GM18507 (cell line): ENCODE results near the gene LMTK3.
"Not testable (repeated sequence)": the region's sequence is repeated elsewhere in the genome, so short reads cannot be mapped to it uniquely, and the experiment has no call there.

Experiments used
- DNase-seq: peaks from one replicate; pipeline ENCODE4 v3.0.0; 2011; ENCODE audit warnings: low read depth; ENCODE audit not compliant: insufficient read length; ENCODE audit errors: extremely low spot score
- FAIRE-seq: peaks from 2 replicates; lab custom pipeline; 2011; peaks lifted over from hg19 to GRCh38; lab: Jason Lieb, UNC

The LMTK3 gene

DNA sequence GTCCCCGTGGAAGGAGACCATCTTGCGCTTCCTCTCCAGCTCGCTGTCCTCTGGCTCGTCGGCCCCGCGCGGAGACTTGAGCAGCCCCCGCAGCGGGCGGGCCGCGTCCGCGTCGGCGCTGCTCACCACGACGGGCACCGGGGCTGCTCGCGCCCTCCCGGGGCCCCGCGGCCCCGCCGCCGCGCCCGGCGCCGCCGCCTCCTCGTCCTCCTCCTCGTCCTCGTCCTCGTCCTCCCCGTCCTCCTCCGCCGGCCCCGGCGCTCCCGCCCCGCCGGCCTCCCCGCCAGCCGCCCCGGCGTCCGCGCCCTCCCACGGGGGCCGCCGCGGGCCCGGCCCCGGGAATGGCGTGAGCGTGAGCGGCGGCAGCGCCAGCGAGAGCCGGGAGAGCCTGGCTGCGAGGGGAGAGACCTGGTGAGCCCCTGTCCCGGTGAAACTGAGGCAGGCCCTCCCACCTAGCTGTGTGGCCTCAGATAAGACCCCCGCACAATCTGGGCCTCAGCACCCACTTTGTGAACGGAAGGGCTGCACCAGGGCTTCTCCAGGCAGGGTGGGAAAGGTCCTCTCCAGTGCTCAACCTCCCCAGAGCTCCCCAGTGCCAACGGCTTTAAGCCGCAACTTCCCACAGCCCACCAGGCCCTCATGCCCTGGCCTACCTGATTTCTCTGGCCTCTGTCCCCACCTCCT lies 17.8 kb downstream of the LMTK3 start:
- DNase-seq = no peak
- no peak for FAIRE-seq

DNA sequence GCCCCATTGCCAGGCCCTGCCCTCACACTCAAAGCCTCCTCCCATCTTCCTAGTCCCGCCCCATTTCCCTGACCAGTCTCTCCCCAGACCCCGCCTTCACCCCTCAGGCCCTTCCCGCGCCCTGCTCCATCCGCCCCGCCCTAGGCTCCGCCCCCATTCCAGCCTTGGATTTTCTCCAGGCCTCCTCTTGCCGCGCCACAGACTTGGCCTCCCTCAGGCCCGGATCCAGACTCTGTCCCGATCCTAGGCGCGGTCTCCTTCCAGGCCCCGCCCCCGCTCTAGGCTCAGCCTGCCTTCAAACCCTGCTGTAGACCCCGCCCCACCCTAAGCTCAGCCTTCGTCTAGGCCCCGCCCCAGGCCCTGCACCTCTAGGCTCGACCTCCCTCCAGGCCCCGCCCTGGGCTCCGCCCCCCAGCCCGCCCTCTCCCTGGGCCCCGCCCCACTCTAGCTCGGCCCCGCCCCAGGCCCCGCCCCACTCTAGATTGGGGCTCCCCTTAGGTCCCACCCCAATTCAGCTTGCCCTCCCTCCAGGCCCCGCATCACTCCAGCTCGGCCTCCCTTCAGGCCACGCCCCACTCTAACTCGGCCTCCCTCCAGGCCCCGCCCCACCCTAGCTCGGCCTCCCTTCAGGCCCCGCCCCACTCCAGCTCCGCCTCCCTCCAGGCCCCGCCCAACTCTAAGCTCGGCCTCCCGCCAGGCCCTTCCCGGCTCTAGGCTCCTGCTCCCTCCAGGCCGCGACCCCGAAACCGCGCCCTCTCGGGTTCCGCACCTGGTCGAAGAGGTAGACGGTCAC lies 18.5 kb downstream of the LMTK3 start:
- DNase-seq = peak; percentile 77

DNA sequence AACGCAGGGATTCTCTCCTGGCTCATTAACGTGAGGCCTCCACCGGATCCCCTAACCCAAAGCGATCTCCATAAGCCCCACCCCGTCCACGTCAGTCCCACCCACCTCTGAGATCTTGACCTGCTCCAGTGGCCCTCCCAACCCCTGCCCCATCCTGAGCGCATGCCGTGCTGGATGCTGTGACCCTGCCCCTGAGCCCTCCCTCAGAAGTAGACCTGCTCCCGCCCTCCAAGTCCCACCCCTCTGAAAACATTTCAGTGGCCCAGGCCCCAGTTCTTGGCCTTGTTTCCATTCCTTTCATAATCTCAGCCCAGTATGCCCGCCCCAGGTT lies 19.9 kb downstream of the LMTK3 start:
- FAIRE-seq (no peak), DNase-seq (no peak)

More for the DNA sequence above, 18.5 kb downstream of the LMTK3 start:
- peak; percentile 90 for FAIRE-seq

DNA sequence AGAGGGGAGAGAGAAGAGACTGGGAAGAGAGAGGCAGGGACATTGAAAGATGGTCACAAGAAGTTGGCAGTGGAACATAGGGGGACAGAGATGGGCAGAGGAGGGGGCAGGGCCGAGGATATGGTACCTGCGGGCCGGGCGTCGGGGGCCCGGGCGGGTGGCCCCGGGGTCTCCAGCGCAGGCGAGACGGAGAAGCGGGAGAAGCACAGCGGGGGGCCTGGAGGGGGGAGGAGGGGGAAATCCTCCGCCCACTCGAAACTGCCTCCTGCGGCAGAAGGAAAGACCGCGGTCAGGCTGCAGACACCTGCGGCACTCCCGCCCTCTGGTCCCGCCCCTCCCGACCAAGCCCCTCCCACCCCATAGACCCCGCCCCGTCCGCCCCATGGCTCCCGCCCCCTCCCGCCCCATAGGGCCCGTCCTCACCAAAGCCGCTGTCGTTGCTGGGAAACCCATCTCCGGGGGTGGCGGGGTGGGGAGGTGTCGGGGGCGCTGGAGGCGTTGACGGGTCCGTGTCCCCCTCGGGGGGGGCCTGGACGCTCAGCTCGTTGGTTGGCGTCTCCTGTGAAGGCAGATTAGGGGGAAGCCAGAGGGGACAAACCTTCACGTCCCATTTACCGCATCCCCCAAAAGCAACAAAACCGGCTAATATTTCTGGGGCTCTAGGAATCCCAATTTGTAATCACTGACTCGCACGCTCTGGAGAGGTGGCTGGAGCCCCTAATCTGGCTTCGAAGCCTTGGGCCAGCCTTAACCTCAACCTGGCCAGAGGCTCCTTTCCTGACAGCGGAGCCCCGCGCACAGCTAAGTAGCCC lies 20.4 kb downstream of the LMTK3 start:
- FAIRE-seq = no peak

DNA sequence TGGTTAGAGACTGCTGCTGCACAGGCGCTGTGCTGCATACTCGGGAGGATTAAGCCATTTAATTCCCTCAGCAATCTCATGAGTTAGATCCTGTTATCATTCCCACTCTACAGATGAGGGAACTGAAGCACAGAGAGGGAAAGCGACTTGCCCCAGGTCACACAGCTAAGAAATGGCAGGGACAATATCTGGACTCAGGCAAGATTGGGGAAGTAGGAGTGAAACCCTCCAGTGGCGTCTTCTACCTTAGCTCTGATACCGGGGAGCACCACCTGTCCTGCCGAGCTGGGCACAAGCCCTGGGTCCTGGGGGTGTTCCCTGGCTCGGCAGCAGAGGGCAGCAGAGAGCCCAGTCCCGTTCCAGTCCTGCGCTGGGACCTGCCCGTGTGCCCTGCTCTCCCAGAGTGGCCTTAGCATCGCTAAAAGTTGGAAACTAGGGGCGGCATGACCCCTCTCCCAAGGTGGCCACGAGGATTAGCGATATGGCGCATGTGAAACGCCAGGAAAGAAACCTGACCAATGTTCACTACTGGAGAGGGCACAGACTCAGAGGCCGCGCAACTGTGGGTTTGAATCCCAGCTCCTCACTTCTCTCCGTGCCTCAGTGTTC lies 21.9 kb downstream of the LMTK3 start:
- peak; percentile 73 for DNase-seq
- peak; percentile 93 for FAIRE-seq

More for the DNA sequence above, 20.4 kb downstream of the LMTK3 start:
- DNase-seq = peak; percentile 84

DNA sequence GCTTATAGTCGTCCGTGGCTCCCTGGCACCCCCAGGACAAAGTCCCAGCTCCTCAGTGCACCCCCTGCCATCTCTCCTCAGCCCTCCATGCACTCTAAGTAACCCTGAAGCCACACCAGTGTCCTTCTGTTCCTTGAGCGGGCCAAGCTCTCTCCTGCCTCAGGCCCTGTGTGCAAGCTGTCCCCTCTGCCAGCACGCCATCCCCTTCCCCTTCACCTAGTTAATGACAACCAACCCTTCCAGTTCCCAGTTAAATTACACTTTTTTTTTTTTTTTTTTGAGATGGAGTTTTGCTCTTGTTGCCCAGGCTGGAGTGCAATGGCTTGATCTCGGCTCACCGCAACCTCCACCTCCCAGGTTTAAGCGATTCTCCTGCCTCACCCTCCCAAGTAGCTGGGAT lies 23.2 kb downstream of the LMTK3 start:
- FAIRE-seq = not testable (repeated sequence)

GRCh38 chr19:48487948-48488347 lies 23.7 kb downstream of the LMTK3 start:
- DNase-seq = no peak
- no peak for FAIRE-seq

More for the DNA sequence above, 23.2 kb downstream of the LMTK3 start:
- DNase-seq = not testable (repeated sequence)

GRCh38 chr19:48487544-48487943 lies 24.1 kb downstream of the LMTK3 start:
- no peak for FAIRE-seq
- no peak for DNase-seq

DNA sequence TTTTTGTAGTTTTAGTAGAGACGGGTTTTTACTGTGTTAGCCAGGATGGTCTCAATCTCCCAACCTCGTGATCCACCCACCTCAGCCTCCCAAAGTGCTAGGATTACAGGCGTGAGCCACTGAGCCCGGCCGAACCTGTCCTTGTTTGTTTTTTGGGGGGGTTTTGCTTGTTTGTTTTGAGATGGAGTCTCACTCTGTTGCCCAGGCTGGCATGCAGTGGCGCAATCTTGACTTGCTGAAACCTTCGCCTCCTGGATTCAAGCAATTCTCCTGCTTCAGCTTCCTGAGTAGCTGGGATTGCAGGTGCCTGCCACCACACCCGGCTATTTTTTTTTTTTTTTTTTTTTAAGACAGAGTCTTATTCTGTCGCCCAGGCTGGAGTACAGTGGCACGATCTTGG lies 24.9 kb downstream of the LMTK3 start:
- DNase-seq, FAIRE-seq: not testable (repeated sequence)

GRCh38 chr19:48484931-48485612 lies 26.6 kb downstream of the LMTK3 start:
- no peak for FAIRE-seq
- DNase-seq = no peak

DNA sequence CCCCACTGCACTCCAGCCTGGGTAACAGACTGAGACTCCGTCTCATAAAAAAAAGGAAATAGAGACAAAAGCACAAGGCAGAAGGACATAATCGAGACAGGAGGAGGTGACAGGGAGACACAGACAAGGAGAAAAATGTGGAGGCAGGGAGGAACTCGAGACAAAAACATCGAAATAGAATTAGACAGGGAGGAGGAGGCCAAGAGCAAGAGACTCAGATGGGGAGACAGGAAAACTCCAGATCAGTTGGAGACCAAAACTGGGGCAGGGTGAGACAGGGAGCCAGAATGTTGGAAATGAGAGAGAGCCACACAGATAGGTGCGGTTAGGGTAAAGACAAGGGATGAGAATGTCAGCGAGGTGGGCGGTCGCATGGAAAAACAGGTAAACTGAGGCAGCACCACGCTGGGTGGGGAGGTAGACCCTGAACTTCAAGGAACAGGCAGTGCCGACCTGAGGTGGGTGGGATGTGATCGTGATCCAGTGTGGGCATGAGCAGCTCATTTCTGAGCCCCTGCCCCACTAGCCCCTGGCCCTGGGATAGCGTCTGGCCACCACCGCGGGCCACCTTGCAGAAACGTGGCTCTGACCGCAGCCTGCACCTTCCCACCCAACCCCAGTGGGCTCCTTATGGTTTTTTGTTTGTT lies 27.3 kb downstream of the LMTK3 start:
- FAIRE-seq (no peak), DNase-seq (no peak)

- DNase-seq (no peak), FAIRE-seq (no peak)
These were observed 28.3 kb downstream of the LMTK3 start for GRCh38 chr19:48483301-48483700.

DNA sequence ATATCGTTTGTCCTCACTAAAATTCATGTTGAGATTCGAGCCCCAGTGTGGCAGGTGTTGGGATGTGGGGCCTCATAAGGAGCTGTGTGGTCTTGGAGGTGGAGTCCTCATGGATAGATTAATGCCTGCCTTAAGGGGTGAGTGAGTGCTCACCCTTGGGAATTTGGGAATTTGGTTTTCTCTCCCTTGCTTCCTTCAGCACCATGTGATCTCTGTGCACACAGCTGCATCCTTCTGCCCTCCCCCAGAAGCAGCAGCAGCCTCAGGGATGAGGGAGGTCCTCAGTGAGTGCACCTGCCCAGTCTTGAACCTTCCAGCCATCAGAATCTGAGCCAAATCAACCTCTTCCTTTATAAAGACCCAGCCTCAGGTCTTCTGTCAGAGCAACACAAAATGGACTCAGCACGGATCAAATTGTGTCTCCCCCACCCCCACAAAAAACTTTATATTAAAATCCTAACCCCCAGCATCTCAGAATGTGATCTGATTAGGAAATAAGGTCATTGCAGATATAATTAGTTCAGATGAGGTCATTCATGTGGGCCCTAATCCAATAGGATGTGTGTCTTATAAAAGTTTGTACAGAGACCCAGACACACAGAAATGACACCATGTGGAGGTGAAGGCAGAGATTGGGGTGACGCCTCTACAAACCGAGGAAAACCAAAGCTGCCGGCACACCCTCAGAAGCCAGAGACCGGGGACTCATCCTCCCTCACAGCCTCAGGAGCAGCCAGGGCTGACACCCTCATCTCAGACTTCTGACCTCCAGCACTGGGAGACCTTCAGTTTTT lies 29.6 kb downstream of the LMTK3 start:
- no peak for FAIRE-seq
- no peak for DNase-seq

GRCh38 chr19:48480558-48481500 lies 30.8 kb downstream of the LMTK3 start:
- DNase-seq = no peak
- FAIRE-seq = no peak

GRCh38 chr19:48480183-48480557 lies 31.5 kb downstream of the LMTK3 start:
- DNase-seq (no peak), FAIRE-seq (no peak)

- FAIRE-seq = no peak
- DNase-seq = no peak
These were observed 31.9 kb downstream of the LMTK3 start for GRCh38 chr19:48479686-48480085.
